GM06990 (cell line): ENCODE results near the gene PARP15.

Experiments
- DNase-seq: peaks from one replicate; pipeline ENCODE4 v3.0.0-alpha.2; 2011; ENCODE audit not compliant: insufficient read length; ENCODE audit errors: extremely low read depth
- H3K27me3 ChIP-seq: replicated peaks from 2 replicates; pipeline ENCODE4 v1.6.0; 2011; ENCODE audit warnings: low read length; ENCODE audit not compliant: control insufficient read depth, insufficient read depth
- H3K36me3 ChIP-seq: 2 replicates; pipeline ENCODE4 v1.5.1; 2011; ENCODE audit warnings: low read length; ENCODE audit not compliant: control insufficient read depth, insufficient read depth
- H3K4me3 ChIP-seq: replicated peaks from 2 replicates; pipeline ENCODE4 v1.5.1; 2011; ENCODE audit warnings: low read depth, mild to moderate bottlenecking, control low read depth, low read length
- CTCF ChIP-seq: IDR thresholded peaks from 2 replicates; pipeline ENCODE4 v1.5.1; 2011; ENCODE audit warnings: low read length, control low read depth, mild to moderate bottlenecking, inconsistent platforms; ENCODE audit not compliant: insufficient read depth, poor library complexity, severe bottlenecking

PARP15 gene

DNA sequence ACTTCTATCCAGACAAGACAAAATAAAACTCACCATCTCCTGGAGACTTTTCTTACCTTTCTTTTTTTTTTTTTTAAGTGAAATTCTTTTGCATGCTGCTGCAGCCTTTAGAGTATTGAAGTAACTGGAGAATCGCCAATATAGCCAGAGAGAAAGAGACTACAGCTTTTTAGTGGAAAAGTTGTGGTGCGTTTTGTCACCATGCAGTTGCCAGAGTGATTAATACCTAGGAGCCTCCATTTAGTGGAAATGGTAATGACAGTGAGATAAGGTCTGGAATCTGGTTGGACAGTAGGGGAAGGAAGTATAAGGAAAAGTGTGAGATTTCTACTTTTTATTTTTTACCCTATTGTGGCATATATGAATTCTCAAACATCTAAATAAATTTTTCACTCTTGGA lies 85.1 kb downstream of the PARP15 start:
- Histone ChIP-seq H3K36me3 (no peaks in the 10 kb centered on the region), H3K27me3 (no peaks in the 10 kb centered on the region), H3K4me3 (no peak overlapping the region)
- TF ChIP-seq CTCF, result no peak
- DNase-seq, result no peak

GRCh38 chr3:122665226-122665786 lies 87.9 kb downstream of the PARP15 start:
- no peak for TF ChIP-seq CTCF
- Histone ChIP-seq H3K27me3 (no peaks in the 10 kb centered on the region), H3K4me3 (no peak overlapping the region), H3K36me3 (no peaks in the 10 kb centered on the region)
- no peak for DNase-seq

DNA sequence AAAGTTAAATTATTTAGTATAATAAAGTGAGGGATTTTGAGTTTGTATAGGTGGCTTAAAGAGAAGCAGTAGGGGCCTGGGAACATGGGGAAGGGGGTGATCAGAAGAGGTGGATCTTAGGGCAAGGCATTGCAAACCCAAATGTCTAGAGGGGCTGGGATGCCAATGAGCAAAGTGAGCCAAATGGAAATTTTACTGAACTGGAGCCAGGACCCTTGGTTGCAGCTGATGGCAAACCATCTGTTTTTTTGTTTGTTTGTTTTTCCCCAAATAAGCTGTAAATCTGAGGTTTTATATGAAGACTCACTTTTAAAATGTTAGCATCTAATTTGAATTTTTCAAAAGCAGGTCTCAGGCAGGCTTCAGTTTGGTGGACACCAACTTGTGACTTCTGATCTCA lies 88.4 kb downstream of the PARP15 start:
- no peak for DNase-seq
- H3K27me3 ChIP-seq, result no peaks in the 10 kb centered on the region
- no peaks in the 10 kb centered on the region for H3K36me3 ChIP-seq
- TF ChIP-seq CTCF, result no peak
- H3K4me3 ChIP-seq, result no peak overlapping the region

DNA sequence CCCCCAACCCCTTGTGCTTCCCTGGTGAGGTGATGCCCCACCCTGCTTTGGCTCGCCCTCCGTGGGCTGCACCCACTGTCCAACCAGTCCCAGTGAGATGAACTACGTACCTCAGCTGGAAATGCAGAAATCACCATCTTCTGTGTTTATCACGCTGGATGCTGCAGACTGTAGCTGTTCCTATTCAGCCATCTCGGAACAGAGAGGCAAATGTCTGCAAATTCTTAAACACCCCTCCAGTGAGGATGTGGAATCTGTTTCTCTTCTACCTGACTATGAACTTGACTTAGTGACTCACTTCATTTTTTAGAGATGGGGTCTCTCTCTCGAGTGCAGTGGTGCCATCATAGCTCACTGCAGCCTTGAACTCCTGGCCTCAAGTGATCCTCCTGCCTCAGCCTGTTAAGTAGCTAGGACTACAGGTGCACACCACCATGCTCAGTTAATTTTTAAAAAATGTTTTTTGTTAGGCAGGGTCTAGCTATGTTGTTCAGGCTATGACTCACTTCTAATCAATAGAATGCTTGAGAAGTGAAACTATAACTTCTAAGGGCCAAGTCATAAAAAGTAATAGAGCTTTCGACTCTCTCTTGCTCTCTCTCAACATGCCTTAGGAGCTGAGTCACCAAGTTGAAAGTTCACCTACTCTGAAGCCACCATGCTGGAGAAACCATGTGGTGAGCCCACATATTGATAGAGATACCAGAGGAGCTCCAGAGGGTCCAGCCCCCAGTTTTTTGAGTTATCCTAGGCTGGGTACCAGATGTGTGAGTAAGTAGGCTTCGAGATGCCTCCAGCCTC lies 91.7 kb downstream of the PARP15 start:
- Histone ChIP-seq H3K27me3 (no peaks in the 10 kb centered on the region), H3K36me3 (no peaks in the 10 kb centered on the region), H3K4me3 (no peak overlapping the region)
- DNase-seq, result peak; percentile 50
- no peak for TF ChIP-seq CTCF

GRCh38 chr3:122671553-122671952 lies 94.1 kb downstream of the PARP15 start:
- H3K4me3 ChIP-seq, result no peak overlapping the region
- TF ChIP-seq CTCF, result no peak
- H3K27me3 ChIP-seq, result no peaks in the 10 kb centered on the region
- H3K36me3 ChIP-seq, result no peaks in the 10 kb centered on the region
- DNase-seq, result no peak
